HepG2 (cell line): ENCODE results near the gene CREG1. TPM values are rescaled to one million over a fixed set of nuclear protein-coding genes. Genes with fewer than 3 reads are reported as not detected.

Source experiments
- ATF4 ChIP-seq, 2 experiments: fragments of 450-650 bp in 1 of 2; sonication (generic) in 1 of 2; formaldehyde crosslinking; IDR thresholded peaks; 2 replicates each; pipeline versions ENCODE4 v1.5.0 to v1.8.0; 2020 to 2022; ENCODE audit warnings: mild to moderate bottlenecking in 1 of 2, missing genetic modification reagents in 1 of 2
- ATF5 ChIP-seq: sonication (generic); formaldehyde crosslinking; IDR thresholded peaks from 2 replicates; pipeline ENCODE4 v1.4.0; 2020; ENCODE audit warnings: mild to moderate bottlenecking, low read depth, missing genetic modification reagents
- BRCA1 ChIP-seq: sonication (generic); formaldehyde crosslinking; IDR thresholded peaks from 2 replicates; pipeline ENCODE4 v1.4.0; 2020; ENCODE audit warnings: missing genetic modification reagents
- CBX5 ChIP-seq: sonication (generic); formaldehyde crosslinking; IDR thresholded peaks from 2 replicates; pipeline ENCODE4 v1.4.0; 2020; ENCODE audit warnings: missing genetic modification reagents, borderline replicate concordance
- CC2D1A ChIP-seq: sonication (generic); formaldehyde crosslinking; IDR thresholded peaks from 2 replicates; pipeline ENCODE4 v1.8.1; 2023; ENCODE audit warnings: mild to moderate bottlenecking, missing genetic modification reagents
- HNF4G ChIP-seq, 2 experiments: sonication (generic) in 1 of 2; formaldehyde crosslinking in 1 of 2; IDR thresholded peaks; 2 replicates each; pipeline versions ENCODE4 v1.4.0 to v1.6.1; 2011 to 2020; ENCODE audit warnings: borderline replicate concordance in 2 of 2, low read depth in 2 of 2, mild to moderate bottlenecking in 2 of 2, low read length in 1 of 2, missing genetic modification reagents in 1 of 2, moderate library complexity in 1 of 2
- ISX ChIP-seq: sonication (generic); formaldehyde crosslinking; conservative IDR thresholded peaks from 2 replicates; pipeline ENCODE4 v1.5.0; 2020; ENCODE audit warnings: missing genetic modification reagents
- KLF9 ChIP-seq: IDR thresholded peaks from 2 replicates; pipeline ENCODE4 v1.6.1; 2016; ENCODE audit warnings: low read depth
- POLR2AphosphoS5 ChIP-seq: IDR thresholded peaks from 2 replicates; pipeline ENCODE4 v1.6.1; 2012; ENCODE audit warnings: low read depth, low read length
- RARA ChIP-seq: IDR thresholded peaks from 2 replicates; pipeline ENCODE4 v1.6.1; 2016; ENCODE audit warnings: missing genetic modification reagents, missing compliant biosample characterization
- SNAPC5 ChIP-seq: sonication (generic); formaldehyde crosslinking; IDR thresholded peaks from 2 replicates; pipeline ENCODE4 v1.8.1; 2023; ENCODE audit warnings: mild to moderate bottlenecking, missing genetic modification reagents, borderline replicate concordance
- TFE3 ChIP-seq: IDR thresholded peaks from 2 replicates; pipeline ENCODE4 v1.6.1; 2016
- ZBTB3 ChIP-seq: sonication (generic); formaldehyde crosslinking; IDR thresholded peaks from 2 replicates; pipeline ENCODE4 v1.4.0; 2020; ENCODE audit warnings: low read depth, mild to moderate bottlenecking, moderate library complexity, missing genetic modification reagents, borderline replicate concordance
- ZFP62 ChIP-seq: sonication (generic); formaldehyde crosslinking; IDR thresholded peaks from 2 replicates; pipeline ENCODE4 v1.4.0; 2020; ENCODE audit warnings: missing genetic modification reagents
- ZFP82 ChIP-seq: sonication (generic); formaldehyde crosslinking; IDR thresholded peaks from 2 replicates; pipeline ENCODE4 v1.5.1; 2020; ENCODE audit warnings: mild to moderate bottlenecking, missing genetic modification reagents, borderline replicate concordance
- ZNF615 ChIP-seq: sonication (generic); formaldehyde crosslinking; IDR thresholded peaks from 2 replicates; pipeline ENCODE4 v1.5.0; 2020; ENCODE audit warnings: mild to moderate bottlenecking, missing genetic modification reagents, borderline replicate concordance
- ZNF646 ChIP-seq: sonication (generic); formaldehyde crosslinking; IDR thresholded peaks from 2 replicates; pipeline ENCODE4 v1.9.0; 2021; ENCODE audit warnings: mild to moderate bottlenecking, missing genetic modification reagents
- ZNF839 ChIP-seq: sonication (generic); formaldehyde crosslinking; IDR thresholded peaks from 2 replicates; pipeline ENCODE4 v1.4.0; 2020; ENCODE audit warnings: missing genetic modification reagents, mild to moderate bottlenecking, borderline replicate concordance
- polyA plus RNA-seq, 8 experiments: library from polyadenylated mRNA; depleted of rRNA in 3 of 8; stranded (reverse) in 7 of 8; unstranded in 1 of 8; fragments of >200 nt; fragmentation: Illumina TruSeq in 4 of 8; extraction: Trizol in 4 of 8; gene quantifications; 2 replicates each; pipeline versions ENCODE4 v1.2.1 to v1.2.3, GENCODE V29; 2011 to 2016; ENCODE audit warnings: low read depth in 4 of 8, missing spikeins in 1 of 8, mixed read lengths in 1 of 8; ENCODE audit not compliant: insufficient read depth in 1 of 8
- total RNA-seq, 5 experiments: library from RNA; depleted of rRNA; stranded (reverse); fragments of >200 nt; fragmentation: Illumina TruSeq; extraction: Trizol; gene quantifications; 2 replicates each; pipeline ENCODE4 v1.2.3, GENCODE V29; 2016; ENCODE audit warnings: low read depth in 1 of 5

The CREG1 gene
- total and polyA plus RNA-seq, 2 of the 13 experiments (the other 11 are each of a cell fraction or from before 2014, with no cell fraction given) = 31.3 to 33.5 TPM

DNA sequence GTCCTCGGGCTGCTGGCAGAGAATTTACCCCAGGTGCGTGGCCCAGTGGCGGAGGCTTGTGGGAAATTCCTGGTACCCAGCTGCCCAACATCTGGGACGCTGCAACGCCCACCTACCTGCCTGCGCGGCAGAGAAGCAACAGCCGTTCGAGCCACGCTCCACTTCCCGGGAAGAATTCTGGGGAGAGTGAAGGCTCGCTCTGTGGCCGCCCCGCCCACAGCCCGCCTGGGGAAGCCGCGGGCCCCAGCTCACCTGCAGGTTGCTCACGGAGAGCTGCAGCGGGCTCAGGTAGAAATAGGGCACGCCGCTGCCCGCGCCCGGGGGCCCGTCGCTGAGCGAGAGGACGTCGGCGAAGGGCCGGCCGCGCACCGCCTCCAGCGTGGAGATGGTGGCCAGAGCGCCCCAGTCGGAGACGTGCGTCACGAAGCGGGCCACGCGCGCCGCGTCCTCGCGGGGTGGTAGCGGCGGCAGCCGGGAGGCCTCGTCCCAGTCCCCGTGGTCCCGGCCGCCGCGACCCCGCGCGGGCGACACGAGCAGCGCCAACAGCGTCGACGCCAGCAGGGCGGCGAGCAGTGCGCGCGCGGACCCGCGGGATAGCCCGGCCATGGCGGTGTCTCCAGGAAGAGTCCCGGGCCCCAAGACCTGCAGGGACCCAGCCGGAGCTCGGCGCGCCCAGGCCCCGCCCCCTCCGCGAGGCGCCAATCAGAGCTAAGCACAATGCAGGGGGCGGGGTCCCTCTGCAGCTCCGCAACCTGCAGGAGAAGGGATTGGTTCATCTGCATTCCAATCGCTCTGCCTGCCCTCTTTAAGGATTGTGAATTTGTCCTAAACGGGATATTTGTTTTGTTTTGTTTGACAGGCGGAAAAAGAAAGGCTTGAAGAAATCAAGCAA, at the start of gene CREG1 (continued):
- TF ChIP-seq CBX5 (CRISPR knock-in tag) (no peak), KLF9 (no peak), ZFP62 (CRISPR knock-in tag) (no peak), ZBTB3 (CRISPR knock-in tag) (no peak), CC2D1A (CRISPR knock-in tag) (no peak), RARA (no peak), ATF5 (CRISPR knock-in tag) (no peak), ZFP82 (CRISPR knock-in tag) (peak; percentile 58; the same call in 1 of the 2 replicates), ATF4 (CRISPR knock-in tag; IDR thresholded peaks at IDR 0.05) (no peak), ZNF839 (no peak), HNF4G (IDR thresholded peaks at IDR 0.05; ENCODE audit: borderline replicate concordance, low read depth, low read length) (no peak), HNF4G (CRISPR knock-in tag; IDR thresholded peaks at IDR 0.05; ENCODE audit: borderline replicate concordance, low read depth) (0 out of 2 replicates have a peak, but pooled peaks have one; percentile 49), POLR2AphosphoS5 (peak; percentile 61), ISX (CRISPR knock-in tag) (0 out of 2 replicates have a peak, but pooled peaks have one; percentile 77), ZNF646 (CRISPR knock-in tag) (no peak), BRCA1 (peak; percentile 76; the same call in 1 of the 2 replicates), ZNF615 (CRISPR knock-in tag) (no peak), TFE3 (CRISPR knock-in tag) (no peak), SNAPC5 (CRISPR knock-in tag) (no peak)
